GM19351 (cell line): Measurements from ENCODE around the gene TMEM229B.

Experiments
- ATAC-seq: cut with Tn5 transposase; IDR thresholded peaks from one replicate; pipeline ENCODE4 v1.9.1; 2021; ENCODE audit warnings: mild to moderate bottlenecking, moderate library complexity; ENCODE audit not compliant: unreplicated experiment

TMEM229B gene

DNA sequence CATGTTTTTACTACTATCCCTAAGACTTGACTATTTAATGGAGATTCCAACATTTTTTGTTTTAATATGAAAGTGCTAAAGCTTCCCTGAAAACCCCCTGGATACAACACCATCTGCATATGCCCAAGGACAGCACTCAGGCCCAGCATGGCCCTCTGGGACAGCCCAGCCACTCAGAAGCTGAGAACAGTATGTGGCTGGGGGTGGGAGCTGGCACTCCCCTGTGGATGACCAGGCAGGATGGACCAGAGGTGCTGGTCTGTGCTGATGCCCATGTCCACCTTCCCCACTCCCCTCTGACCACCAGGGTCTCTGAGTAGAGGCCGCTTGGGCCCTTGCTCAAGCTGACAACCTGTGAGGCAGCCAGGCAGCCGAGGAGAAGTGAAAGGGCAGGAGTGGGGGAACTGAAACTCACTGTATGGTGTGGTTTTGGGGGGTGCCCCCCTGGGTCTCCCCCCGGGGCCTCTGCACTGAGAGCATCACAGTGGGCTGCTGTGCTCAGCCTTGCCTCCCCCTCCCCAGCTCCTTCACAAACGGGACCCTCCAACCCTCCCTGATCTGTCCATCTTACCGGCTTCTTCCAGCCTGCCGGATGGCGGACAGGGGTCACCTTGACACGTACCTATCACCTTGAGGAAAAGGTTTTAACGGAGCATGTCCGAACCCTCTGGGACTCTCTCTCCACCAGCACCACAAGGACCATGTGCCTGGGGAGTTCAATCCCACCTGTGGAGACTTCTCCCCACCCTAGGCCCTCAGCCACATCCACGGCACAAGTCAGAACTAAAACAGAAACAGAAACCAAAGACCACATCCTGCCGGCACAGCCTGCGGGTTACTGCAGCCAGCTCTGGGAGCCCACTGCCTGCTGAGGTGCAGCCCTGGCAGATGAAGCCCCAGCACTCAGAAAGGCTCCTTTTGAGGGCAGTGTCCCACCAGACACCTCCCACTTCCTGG is at the start of gene TMEM229B:
TSS of gene TMEM229B (minus strand) at position 785 of the 957 bp plus-strand sequence. CDS start 14,798 bp downstream, outside the sequence.
- ATAC-seq, result peak; percentile 87

- no peak for ATAC-seq
Measured at GRCh38 chr14:67537736-67538135, 49.2 kb upstream of the TMEM229B start.

DNA sequence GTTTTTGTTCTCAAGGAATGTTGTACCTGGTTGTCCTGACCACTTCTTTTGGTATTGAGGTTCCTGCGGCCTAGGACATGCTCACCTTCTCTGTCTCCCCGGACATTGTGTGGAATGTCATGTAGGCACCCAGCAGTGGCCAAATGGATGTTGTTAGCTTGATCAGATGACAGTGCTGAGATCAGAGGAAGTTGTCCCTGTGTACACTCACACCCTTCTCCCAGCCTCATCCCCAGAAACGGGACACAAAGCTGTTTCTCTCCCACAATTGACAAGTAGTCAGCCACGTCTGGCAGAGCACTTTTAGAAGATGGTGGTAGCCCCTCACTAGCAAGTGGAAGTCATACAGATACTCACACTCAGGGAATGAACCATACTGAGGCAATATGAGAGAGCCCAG is 47.6 kb upstream of the TMEM229B start:
- no peak for ATAC-seq

DNA sequence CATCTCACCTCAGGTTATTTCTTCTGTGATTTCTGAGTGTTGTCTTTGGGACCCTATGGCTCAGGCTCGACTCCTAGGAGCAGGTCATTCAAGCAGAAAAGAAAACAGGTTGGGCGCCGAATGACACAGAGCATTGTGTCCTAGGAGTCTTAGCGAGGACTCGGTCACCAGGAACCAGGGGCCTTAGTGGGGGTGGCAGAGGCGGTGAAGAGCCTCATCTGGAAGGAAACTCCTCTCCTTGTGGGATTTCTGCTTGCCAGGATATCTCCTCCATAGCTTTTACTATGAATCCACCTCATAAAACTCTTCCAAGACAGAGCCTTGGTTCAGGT is 45.2 kb upstream of the TMEM229B start:
- no peak for ATAC-seq

- no peak for ATAC-seq
Measured at GRCh38 chr14:67532998-67533753, 44.7 kb upstream of the TMEM229B start, which contains the start of gene PLEKHH1. Gene PLEKHH1 (plus strand): TSS chr14:67533290. CDS start chr14:67541868, 8,578 bp downstream.

- ATAC-seq, result no peak
Measured at GRCh38 chr14:67532606-67532997, 44.1 kb upstream of the TMEM229B start.

DNA sequence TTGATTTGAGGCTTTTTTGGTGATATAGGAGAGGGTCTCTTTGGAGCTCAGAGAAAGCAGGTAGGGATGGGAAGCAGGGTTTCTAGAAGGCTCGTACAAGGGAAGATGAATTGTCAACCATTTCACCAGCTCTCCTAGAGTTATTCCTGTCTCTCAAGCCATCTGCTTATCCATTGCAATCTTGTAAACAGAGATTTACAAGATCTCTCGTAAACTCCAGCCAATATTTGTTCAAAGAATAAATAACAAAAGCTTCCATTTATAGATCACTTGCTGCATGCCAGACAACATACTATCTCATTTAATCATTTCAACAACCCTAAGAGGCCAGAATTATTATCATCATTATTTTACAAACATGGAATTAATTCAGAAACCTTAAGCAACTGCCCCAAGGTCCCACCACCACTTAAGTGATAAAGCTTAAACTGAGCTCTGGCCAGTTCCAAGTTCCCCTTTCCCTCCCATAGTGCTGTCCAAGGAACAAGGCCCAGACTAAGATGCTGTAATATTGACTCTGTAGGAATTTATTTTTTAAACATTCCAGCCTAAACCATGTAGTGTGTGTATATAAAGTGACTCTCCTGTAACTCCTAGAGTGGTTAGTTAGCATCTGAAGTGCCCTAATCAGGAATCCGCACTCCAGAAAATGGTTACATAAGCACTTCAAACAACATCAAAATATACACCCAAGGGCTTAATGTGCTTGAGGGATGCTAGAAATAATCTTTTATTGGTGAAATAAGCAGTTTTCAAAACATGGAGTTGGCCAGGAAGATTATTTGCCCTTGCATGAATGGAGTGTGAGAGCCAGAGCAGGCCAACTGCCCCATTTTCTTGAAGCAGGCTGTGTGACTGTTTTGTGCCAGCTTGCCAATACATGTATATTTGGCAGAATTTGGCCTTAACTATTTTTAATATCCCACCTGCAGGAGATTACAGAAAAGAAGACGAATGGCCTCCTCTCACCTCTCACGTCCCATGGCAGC is 41.7 kb upstream of the TMEM229B start:
- ATAC-seq, result no peak

- ATAC-seq, result no peak
Measured at GRCh38 chr14:67528276-67528675, 39.8 kb upstream of the TMEM229B start.

DNA sequence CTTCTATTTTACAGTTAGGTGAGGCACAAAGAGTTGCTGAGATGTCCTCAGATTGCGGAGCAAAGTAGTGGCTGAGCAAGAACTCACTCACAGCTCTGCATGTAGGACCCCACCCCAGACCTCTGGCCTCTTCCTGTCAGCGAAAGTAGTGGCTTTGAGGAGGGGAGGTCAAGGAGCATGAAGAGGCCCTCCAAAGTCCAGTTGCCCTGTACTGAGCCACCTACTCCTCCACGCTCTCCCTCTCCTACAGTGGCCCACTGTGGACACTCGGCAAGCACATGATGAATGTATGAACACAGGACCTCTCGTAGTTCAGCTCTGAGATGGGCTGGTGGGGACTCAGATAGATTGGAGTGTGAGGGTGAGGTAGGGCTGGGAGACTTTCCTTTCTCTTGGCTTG is 39.2 kb upstream of the TMEM229B start:
- ATAC-seq, result no peak

DNA sequence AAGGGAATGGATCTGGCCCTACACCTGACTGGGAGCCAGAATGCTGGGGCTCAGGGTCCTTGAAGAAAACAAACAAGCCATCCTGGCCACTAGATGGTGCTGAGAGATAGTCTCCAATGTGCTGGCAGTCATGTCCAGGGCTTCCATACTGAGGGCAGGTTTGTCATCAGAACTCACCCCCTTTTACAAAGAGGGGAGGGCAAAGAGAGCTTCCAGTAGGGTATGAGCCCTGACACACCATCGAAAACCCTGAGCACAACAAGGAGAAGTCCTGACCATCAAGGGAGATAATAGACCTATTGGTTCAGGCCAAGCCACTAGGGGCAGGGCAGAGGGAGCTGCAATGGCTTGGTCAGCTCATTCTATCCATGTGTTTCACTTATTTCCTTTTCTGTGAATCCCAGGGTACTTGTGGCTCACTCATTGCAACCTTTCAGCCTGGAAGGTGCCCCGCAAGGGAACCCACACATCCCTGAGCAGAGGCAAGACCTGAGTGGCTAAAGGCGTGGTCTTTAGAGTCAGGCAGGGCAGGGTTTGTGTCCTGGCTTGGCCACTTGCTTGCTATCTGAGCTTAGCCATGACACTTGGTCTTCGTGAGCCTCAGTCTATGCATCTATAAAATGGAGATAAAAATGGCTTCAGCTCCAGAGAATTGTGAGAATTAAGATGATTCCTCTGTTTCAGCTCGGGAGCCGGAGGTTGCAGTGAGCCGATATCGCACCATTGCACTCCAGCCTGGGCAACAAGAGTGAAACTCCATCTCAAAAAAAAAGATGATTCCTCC is 38.3 kb upstream of the TMEM229B start:
- ATAC-seq, result no peak

DNA sequence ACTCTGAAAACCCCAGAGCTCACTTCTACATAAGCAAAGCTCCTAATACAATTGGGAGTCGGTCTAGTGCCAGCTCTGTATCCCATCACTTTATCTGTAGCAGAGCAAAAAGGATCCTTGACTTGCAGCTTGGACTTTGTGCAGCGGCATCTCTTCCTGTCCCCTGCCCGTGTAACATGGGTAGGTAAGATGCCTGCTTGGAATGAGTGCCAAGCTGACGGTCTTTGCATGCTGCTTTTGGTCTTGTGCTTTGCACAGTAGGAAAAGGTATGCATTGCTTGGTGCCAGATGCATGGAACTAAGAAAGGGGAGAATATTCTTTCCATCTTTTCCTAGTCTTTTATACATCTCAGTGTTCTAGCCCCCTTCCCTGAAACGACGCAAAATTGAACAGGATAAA is 37.7 kb upstream of the TMEM229B start:
- ATAC-seq, result no peak

DNA sequence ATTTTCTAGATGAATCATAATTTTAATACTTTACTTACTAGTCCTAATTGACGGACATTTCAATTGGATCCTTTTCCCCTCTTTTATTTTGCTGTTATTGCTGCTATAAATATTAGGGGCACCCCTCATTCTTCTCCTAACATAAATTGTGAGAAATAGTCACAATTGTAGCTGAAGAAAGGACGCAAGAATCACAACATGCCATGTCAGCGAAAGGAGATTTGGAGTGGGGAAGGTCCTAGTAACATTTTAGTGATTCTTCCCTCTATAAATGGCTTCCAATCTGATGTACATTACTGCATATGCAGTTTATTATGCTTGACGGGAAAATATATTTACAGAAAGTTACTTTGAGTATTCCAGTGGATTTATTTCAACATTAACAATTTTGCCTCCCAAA is 36.9 kb upstream of the TMEM229B start:
- no peak for ATAC-seq

- ATAC-seq, result no peak
Measured at GRCh38 chr14:67524634-67524963, 36.1 kb upstream of the TMEM229B start.

DNA sequence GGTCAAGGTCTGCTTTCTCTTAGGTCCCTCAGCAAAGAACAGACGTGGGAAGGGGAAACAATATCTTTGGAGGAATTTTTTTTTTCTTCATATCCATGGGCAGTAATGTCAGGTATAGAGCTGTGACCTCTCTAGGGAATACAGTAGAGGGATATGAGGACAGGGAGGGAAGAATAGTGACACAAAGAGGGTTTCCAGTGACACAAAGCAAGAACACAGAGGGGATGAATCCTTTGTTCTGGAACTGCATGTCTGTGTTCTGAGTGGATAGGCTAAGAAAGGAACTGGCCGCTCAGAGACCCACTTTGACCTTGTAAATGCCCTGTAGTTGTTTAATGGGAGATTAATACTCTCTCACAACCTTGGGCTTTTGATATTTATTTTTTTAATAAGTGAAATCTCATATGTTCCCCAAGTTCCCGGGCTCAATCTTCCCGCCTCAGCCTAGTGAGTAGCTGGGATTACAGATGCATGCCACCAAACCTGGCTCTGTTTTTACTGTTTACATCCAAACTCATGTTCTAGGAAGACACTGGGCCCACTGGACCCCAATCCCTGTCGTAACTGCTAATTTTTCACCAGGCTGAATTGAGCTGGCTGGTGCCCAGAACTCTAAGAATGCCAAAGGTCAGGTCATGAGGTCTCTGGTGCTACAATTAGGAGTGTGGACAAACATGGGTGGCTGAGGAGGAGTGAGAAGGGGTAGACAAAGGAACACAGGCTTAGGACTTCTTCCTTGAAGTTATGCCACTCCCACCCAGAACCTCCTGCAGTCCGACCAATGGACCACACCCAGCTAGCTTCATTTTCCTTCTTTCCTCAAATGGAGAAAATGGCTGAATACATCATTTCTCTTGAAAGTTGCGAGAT is 35.5 kb upstream of the TMEM229B start:
- no peak for ATAC-seq

GRCh38 chr14:67522270-67522669 is 33.7 kb upstream of the TMEM229B start:
- ATAC-seq, result no peak

GRCh38 chr14:67520482-67520881 is 32.0 kb upstream of the TMEM229B start:
- no peak for ATAC-seq

DNA sequence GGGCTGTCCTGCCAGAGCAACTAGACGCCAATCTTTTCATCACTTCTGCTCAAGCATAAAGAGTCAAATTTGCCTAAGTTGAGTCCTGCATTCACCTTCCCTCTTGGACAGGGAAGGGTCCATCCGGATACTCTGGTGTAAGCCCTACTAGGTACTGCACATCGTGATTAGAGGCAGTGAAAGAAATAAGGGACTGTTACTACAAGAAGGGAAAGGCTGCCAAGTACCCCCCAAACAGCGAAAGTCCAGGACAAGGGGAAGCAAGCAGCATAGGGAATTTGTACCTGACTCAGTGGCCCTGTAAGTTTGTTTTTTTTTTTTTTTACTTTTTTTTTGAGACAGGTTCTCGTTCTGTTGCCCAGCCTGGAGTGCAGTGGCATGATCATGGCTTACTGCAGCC is 30.9 kb upstream of the TMEM229B start:
- ATAC-seq, result no peak

DNA sequence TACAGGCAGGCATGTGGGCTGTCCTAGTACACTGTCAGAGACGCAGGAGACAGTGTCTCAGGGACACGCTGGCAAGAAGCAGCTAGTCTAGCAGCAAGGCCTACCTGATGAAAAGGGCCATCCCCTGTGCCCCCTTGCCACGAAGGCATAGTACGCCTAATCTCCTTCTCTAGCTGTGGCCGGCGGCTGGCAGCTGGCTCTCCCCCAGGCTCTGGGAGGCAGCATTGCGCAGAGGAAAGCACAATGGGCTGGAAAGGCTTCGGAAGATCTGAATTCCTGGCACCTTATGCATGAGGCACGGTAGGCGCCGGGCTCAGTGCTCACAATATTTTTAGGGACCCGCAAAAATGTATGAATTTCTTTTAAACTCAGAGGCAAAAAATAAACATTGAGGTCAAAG is 28.6 kb upstream of the TMEM229B start:
- ATAC-seq, result no peak

DNA sequence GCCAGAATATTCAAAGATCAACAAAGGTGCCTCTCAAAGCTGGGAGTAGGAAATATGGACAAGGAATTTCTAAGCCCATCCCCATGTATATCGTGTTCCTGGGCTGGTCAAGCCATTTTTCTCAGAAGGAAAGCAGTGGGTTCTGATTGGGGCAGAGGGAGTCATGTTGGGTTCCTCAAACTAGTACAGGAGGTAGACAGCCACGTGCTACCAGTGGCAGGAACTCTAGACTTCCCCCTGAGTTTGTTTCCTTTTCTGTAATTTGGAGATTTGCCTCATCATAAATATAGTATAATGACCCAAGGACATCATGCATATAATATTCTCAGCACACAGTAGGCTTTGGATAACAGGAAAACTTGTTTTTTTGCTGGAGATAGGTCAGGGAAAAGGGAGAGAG is 28.2 kb upstream of the TMEM229B start:
- ATAC-seq, result no peak
